Eye (tissue), 1 donor: ENCODE results near the gene H6PD.

Experiments used
- DNase-seq: peaks from one replicate; pipeline ENCODE4 v3.0.0-alpha.2; 2015

Gene H6PD

GRCh38 chr1:9234223-9235095 is at the start of gene H6PD:
TSS of gene H6PD (plus strand) at chr1:9234774. CDS start at chr1:9244935, 10,161 bp downstream.
- DNase-seq: peak; percentile 90

GRCh38 chr1:9186082-9186859 is 48.3 kb upstream of the H6PD start:
- no peak for DNase-seq

GRCh38 chr1:9187004-9187403 is 47.6 kb upstream of the H6PD start:
- DNase-seq: no peak

- DNase-seq: no peak
These were observed 44.3 kb upstream of the H6PD start for GRCh38 chr1:9190234-9190633.

DNA sequence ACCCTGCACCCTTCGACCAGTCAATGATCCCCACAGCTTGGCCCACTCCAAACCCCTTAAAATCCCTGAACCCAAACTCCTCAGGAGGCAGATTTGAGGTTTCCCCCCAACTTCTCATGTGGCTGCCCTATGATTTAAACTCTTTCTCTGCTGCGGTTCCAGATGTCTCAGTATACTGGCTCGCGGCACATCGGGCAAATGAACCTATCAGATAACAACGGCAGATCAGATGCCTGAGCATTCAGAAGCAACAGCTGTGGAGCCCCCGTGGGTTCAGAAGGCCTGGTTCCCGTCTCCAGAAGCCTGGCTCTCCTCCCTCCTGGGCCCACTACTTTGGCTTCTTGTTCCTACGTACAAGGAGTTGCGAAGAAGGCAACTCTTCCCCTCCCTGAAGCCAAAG is 43.3 kb upstream of the H6PD start:
- DNase-seq: no peak

- DNase-seq: no peak
These were observed 41.9 kb upstream of the H6PD start for GRCh38 chr1:9192578-9193232.

DNA sequence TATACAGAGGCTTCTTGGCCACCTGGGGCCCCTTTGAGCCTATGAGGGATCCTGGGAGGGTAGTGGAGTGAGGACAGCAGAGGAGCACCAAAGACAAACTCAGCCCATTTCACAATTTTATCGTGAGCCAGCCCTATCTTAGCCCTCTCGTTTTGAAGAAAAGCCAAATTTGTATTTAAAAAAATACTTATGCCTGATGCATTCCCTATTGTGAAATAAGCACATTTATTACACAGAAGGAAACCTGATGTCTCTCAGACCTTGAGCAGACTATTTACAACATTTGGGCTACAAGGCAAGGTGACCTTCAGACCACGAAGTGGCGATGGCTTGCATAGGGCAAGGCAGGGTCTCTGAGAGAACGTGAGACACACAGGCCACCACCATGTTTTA is 41.3 kb upstream of the H6PD start:
- DNase-seq: no peak

DNA sequence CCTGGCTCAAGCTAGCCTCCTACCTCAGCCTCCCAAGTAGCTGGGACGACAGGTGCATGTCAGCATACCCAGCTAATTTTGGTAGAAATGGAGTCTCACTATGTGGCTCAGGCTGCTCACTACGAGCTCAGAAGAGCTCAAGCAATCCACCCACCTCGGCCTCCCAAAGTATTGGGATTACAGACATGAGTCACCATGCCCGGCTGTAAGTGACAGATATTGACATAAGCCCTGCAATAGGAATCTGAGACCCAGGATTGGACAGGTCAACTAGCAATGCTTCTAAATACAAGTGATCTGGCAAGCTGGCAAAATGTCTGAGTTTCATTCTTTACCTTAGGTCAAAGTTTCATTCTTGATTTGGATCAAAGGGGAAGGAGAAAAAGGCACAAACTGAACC is 40.5 kb upstream of the H6PD start:
- DNase-seq: no peak

- DNase-seq: no peak
These were observed 38.9 kb upstream of the H6PD start for GRCh38 chr1:9195651-9196050.

- DNase-seq: peak; percentile 86
These were observed 38.2 kb upstream of the H6PD start for GRCh38 chr1:9196129-9197040.

DNA sequence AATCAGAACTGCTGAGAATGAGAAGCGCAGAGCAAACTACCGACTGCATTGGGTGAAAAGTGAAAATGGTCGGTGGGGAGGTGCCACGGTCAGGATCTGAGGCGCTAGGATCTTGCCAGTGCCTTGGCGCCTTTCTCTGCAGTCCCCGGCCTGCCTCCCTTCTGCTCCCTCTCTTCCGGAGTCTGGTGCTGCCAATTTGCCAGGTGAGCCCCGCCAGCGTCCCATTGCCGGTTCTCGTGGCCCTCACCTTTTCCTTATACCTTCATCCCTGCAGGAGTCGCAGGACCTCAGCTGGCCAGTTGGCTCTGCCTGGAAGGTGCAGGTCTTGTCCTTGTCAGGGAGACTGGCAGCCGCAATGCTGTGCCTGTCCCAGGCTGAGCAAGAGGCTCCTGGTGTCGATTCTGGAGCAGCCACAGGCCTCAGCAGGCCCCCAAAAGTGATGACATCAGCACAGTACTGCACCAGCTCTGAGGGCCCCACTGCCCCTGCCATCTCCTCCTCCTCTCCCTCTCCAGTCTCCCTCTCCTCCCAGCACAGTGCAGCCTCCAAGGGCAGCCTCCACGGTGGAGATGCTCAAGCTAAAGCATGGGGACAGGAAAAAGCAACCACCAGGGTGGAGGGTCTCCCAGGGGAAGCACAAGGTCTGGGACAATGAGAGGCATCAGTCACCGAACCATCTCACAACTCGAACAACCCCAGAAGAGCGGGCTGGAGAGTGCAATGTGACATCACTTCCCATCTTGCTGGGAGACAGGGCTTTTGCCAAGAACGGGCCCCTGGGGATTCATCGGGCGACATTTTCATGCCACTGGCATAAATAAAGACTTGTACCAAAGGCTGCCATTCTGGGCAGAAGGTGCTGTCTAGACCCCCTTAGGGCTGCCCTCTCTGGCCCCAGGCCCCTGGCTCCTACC is 37.1 kb upstream of the H6PD start:
- DNase-seq: no peak

DNA sequence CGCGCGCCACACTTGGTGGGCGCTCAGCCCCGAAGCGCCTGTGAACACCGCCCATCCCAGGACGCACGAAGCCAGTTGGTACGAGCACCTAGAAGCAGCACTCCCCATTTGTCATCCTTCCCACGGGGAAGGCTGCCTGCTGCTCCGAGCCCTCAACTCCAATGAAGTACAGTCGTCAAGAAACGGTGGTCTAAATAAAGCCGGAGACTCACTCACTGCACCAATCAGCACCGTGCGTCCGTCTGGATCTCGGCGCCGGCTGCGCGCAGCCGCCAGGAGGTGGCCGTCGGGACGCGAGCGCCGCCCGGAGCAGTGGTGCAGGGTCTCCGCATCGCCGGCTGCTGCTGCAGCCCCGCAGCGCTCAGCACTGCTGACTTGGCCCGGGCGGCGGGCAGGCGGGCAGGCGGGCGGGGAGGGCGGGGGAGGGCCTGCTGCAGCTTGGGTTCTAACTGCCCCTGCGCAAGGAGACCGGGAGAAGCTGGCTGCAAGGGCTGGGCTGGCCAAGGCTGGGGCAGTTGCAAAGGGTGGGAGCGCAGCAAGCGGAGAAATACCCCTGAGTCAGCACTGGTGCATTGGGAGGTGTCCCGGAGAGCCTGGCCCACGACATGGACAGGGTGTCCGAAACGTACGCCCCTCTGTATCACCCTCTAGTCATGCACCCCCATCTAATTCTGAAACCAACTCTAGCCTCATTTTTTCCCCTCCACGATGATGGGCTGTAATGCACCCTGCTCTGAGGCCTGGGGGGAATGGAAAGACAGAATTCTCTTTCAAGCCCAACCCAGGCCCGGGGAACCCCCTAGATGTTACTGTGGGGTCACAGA is 35.8 kb upstream of the H6PD start:
- DNase-seq: peak; percentile 80

DNA sequence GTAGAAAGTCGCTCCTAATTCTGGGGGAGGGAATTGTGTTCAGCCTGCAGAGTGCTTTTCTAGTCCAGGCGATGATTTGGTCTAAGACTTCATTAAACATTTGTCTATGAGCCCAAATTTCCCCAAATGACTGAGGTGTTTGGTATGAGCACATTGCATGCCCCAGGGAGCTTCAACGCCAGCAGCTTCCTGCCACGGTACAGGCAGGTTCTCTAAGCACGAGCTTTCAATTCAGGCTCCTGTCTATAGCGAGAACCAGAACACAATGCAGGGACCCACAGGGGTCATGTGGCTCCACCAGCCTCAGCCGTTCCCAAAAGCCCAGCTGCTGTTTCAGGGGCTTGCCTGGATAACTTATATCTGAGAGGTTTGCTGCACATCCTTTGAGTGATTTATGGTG is 34.1 kb upstream of the H6PD start:
- no peak for DNase-seq

GRCh38 chr1:9201401-9202239 is 33.0 kb upstream of the H6PD start:
- peak; percentile 76 for DNase-seq

- peak; percentile 18 for DNase-seq
These were observed 32.2 kb upstream of the H6PD start for GRCh38 chr1:9202240-9202870.

DNA sequence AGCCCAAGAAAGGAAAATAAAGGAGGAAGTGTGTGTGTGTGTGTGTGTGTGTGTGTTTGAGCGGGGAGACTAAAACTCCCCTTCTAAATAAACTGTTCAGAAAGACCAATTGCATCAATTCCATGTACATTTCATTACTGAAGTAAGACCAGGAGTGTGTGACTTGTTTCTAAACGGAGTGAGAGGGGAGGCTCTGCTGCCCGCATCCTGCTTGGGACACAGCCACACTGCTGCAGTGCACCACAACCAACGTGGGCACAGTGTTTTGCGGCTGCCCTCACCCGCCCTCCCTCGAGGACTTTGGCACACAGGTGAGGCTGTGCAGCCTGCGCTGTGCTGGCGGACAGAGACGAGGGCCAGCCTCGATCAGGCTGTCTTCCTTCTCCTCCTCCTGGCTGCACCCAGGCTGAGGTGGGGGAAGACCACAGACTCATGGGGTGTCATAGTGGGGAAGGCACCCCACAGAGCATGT is 31.0 kb upstream of the H6PD start:
- DNase-seq: no peak

DNA sequence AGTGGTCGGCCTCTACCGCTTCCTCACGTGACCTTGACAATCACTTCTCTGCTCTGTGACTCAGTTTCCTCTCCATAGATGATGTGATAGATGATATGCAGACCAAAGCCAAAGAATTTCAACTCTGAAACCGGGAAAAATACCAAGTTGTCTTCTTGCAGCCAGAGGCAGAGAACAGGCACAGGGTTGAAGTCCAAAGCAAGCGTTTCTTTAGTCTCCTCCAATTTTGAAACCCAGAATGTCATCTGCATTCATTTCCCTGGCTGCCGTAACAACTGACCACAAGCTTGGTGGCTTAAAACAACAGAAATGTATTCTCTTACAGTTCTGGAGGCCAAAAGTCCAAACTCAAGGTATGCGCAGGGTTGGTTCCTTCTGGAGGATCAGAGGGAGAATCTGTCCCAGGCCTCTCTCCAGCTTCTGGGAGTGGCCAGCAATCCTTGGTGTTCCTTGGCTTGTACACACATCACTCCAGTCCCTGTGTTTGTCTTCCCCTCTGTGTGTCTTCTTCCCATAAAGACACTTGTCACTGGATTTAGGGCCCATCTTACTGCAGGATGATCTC is 30.3 kb upstream of the H6PD start:
- DNase-seq: no peak

- no peak for DNase-seq
These were observed 27.5 kb upstream of the H6PD start for GRCh38 chr1:9207086-9207485.
